ENCODE results near the gene APBA2.

- TF ChIP-seq CTCF (tag by site-specific recombination; IDR thresholded peaks at IDR 0.05) (no peak), ZNF221 (tag by site-specific recombination; IDR thresholded peaks at IDR 0.05; ENCODE audit: borderline replicate concordance) (no peak), HOXA7 (CRISPR knock-in tag; IDR thresholded peaks at IDR 0.05; ENCODE audit: borderline replicate concordance) (no peak)
Measured at GRCh38 chr15:28961391-28961790, 75.6 kb downstream of the APBA2 start.
